K562 (cell line): Measurements from ENCODE around the gene CYP21A2. TPM values are rescaled to one million over a fixed set of nuclear protein-coding genes. Genes with fewer than 3 reads are reported as not detected.
A peak's percentile ranks its signal among the peaks of the same experiment; 100 is the strongest.

Experiments
- ARID1B ChIP-seq: fragments of 450-650 bp; IDR thresholded peaks from 2 replicates; pipeline ENCODE4 v1.6.1; 2016; ENCODE audit warnings: antibody characterized with exemption, mild to moderate bottlenecking, inconsistent platforms
- ASH1L ChIP-seq: fragments of 450-650 bp; IDR thresholded peaks from 2 replicates; pipeline ENCODE4 v1.6.1; 2018; ENCODE audit warnings: borderline replicate concordance, mild to moderate bottlenecking, low read depth; ENCODE audit not compliant: partially characterized antibody
- ELK3 ChIP-seq: fragments of 450-650 bp; formaldehyde crosslinking; IDR thresholded peaks from 2 replicates; pipeline ENCODE4 v1.4.0; 2020; ENCODE audit warnings: mild to moderate bottlenecking
- ESRRA ChIP-seq: fragments of 450-650 bp; IDR thresholded peaks from 2 replicates; pipeline ENCODE4 v1.6.1; 2014; ENCODE audit warnings: low read depth, mild to moderate bottlenecking, moderate library complexity, borderline replicate concordance
- ETS2 ChIP-seq: IDR thresholded peaks from 2 replicates; pipeline ENCODE4 v1.6.1; 2016; ENCODE audit warnings: borderline replicate concordance, missing genetic modification characterization, mild to moderate bottlenecking, moderate library complexity, missing compliant biosample characterization; ENCODE audit not compliant: poor library complexity, severe bottlenecking
- GTF2E2 ChIP-seq: fragments of 200-800 bp; sonication (Bioruptor generic); IDR thresholded peaks from 2 replicates; pipeline ENCODE4 v1.6.1; 2016; ENCODE audit warnings: missing genetic modification characterization, missing compliant biosample characterization
- GTF3C2 ChIP-seq: IDR thresholded peaks from 3 replicates; pipeline ENCODE4 v1.6.1; 2011; ENCODE audit warnings: borderline replicate concordance, mild to moderate bottlenecking, moderate library complexity; ENCODE audit not compliant: insufficient read length; ENCODE audit errors: extremely low read depth
- KAT2B ChIP-seq: IDR thresholded peaks from one replicate; pipeline ENCODE4 v1.6.1; 2012; ENCODE audit warnings: low read depth, mild to moderate bottlenecking, control low read depth, inconsistent platforms, low read length, moderate library complexity
- PATZ1 ChIP-seq: fragments of 250-450 bp; sonication (Bioruptor Pico); IDR thresholded peaks from 2 replicates; pipeline ENCODE4 v1.5.0; 2020; ENCODE audit warnings: mild to moderate bottlenecking, borderline replicate concordance
- RAD51 ChIP-seq: fragments of 450-650 bp; IDR thresholded peaks from 2 replicates; pipeline ENCODE4 v1.7.1; 2016; ENCODE audit warnings: low read depth, mild to moderate bottlenecking, borderline replicate concordance
- RREB1 ChIP-seq: fragments of 250-450 bp; sonication (Bioruptor Pico); IDR thresholded peaks from 2 replicates; pipeline ENCODE4 v1.4.0; 2020
- U2AF2 ChIP-seq: fragments of 200-400 bp; formaldehyde crosslinking; optimal IDR thresholded peaks from 2 replicates; pipeline ENCODE3; 2017; ENCODE audit warnings: low read depth, mild to moderate bottlenecking, low read length
- ZFX ChIP-seq: sonication (generic); formaldehyde crosslinking; IDR thresholded peaks from 2 replicates; pipeline ENCODE4 v1.8.0; 2022; ENCODE audit warnings: mild to moderate bottlenecking, missing genetic modification reagents, moderate library complexity
- polyA plus RNA-seq, 8 experiments: library from polyadenylated mRNA; depleted of rRNA in 4 of 8; stranded (reverse) in 5 of 8; unstranded in 3 of 8; fragments of >200 nt; fragmentation: Nextera tagmentation in 2 of 8; fragmentation: Illumina TruSeq in 1 of 8; extraction: Ambion mirVana in 2 of 8; extraction: Trizol in 1 of 8; gene quantifications; 2 replicates each; pipeline versions ENCODE4 v1.2.1 to v1.2.3, GENCODE V29; 2011 to 2014; ENCODE audit warnings: inconsistent platforms in 1 of 8, missing spikeins in 1 of 8
- total RNA-seq, 7 experiments: library from RNA; depleted of rRNA in 6 of 7; stranded (reverse); fragments of >200 nt in 6 of 7; fragmentation: Illumina TruSeq in 2 of 7; extraction: Trizol in 2 of 7; gene quantifications; 2 replicates each; pipeline versions ENCODE4 v1.2.1 to v1.2.3, GENCODE V29; 2011 to 2021; ENCODE audit warnings: low replicate concordance in 1 of 7

The CYP21A2 gene
- total and polyA plus RNA-seq, 9 of the 15 experiments (the other 6 are each of a cell fraction or from before 2014, with no cell fraction given) = 0.03 to 1.4 (median 0.19) TPM

GRCh38 chr6:32047855-32048766, 9.9 kb downstream of the CYP21A2 start (continued):
- TF ChIP-seq RREB1 (CRISPR knock-in tag) (no peak), RAD51 (no peak), ASH1L (no peak), GTF3C2 (no peak), ZFX (peak; percentile 91), ESRRA (no peak; the same call in 1 of the 2 replicates), KAT2B (no peak), ETS2 (tag) (no peak), ELK3 (CRISPR knock-in tag) (no peak), ARID1B (no peak; the same call in 1 of the 2 replicates), GTF2E2 (tag) (no peak), U2AF2 (no peak), PATZ1 (CRISPR knock-in tag) (no peak)
